HCT116 (cell line): ENCODE data around the gene NOTCH2NLA.
"Not testable (repeated sequence)": the region's sequence is repeated elsewhere in the genome, so short reads cannot be mapped to it uniquely, and the experiment has no call there.

Experiments used
- POLR2AphosphoS5 ChIP-seq: IDR thresholded peaks from 2 replicates; pipeline ENCODE4 v1.6.1; 2011; ENCODE audit warnings: mild to moderate bottlenecking, low read depth, low read length, moderate library complexity
- SP1 ChIP-seq: IDR thresholded peaks from 2 replicates; pipeline ENCODE4 v1.6.1; 2012; ENCODE audit warnings: low read depth
- TF ChIP-seq, protein P1 (sequence below), 3 experiments: fragments of 200-600 bp in 1 of 3; sonication (generic) in 1 of 3; IDR thresholded peaks in 2 of 3; conservative IDR thresholded peaks in 1 of 3; 2 replicates each; pipeline ENCODE4 v1.5.1; 2012 to 2017; ENCODE audit warnings: low read depth in 2 of 3, low read length in 2 of 3, antibody characterized with exemption in 1 of 3, borderline replicate concordance in 1 of 3, control low read depth in 1 of 3, mild to moderate bottlenecking in 1 of 3, mixed read lengths in 1 of 3, mixed run types in 1 of 3, moderate library complexity in 1 of 3; ENCODE audit not compliant: insufficient read depth in 1 of 3

- not testable (repeated sequence) for TF ChIP-seq POLR2AphosphoS5, SP1
- TF ChIP-seq, protein P1, sequence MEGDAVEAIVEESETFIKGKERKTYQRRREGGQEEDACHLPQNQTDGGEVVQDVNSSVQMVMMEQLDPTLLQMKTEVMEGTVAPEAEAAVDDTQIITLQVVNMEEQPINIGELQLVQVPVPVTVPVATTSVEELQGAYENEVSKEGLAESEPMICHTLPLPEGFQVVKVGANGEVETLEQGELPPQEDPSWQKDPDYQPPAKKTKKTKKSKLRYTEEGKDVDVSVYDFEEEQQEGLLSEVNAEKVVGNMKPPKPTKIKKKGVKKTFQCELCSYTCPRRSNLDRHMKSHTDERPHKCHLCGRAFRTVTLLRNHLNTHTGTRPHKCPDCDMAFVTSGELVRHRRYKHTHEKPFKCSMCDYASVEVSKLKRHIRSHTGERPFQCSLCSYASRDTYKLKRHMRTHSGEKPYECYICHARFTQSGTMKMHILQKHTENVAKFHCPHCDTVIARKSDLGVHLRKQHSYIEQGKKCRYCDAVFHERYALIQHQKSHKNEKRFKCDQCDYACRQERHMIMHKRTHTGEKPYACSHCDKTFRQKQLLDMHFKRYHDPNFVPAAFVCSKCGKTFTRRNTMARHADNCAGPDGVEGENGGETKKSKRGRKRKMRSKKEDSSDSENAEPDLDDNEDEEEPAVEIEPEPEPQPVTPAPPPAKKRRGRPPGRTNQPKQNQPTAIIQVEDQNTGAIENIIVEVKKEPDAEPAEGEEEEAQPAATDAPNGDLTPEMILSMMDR (IDR thresholded peaks at IDR 0.05 in 2 of 3, conservative IDR thresholded peaks at IDR 0.05 in 1 of 3; ENCODE audit: borderline replicate concordance in 1 of 3, insufficient read depth in 1 of 3, low read depth in 2 of 3, low read length in 2 of 3), result not testable (repeated sequence)
Observed at GRCh38 chr1:146278346-146278745, 49.5 kb upstream of the NOTCH2NLA start.
